ENCODE results near the gene MPP1. TPM values are rescaled to one million over a fixed set of nuclear protein-coding genes. Genes with fewer than 3 reads are reported as not detected.

MPP1 gene
- total and polyA plus RNA-seq, 2 of the 8 experiments (the other 6 are each of a cell fraction or from before 2014, with no cell fraction given) = 7.6 to 13.4 TPM

- TF ChIP-seq FOSL1 (IDR thresholded peaks at IDR 0.05; ENCODE audit: insufficient read depth, low read depth, low read length) = no peak
- peak; percentile 23; the same call in 1 of the 2 replicates for TF ChIP-seq SP1 (IDR thresholded peaks at IDR 0.05; ENCODE audit: low read depth, low read length)
- no peak for TF ChIP-seq SP4 (IDR thresholded peaks at IDR 0.05; ENCODE audit: low read length)
These were observed at the start of gene MPP1 (continued) for GRCh38 chrX:154804957-154805695.

Measured in H1 (cell line).